SHP77 treated with DMSO at 0.1 percent for 48 hours (cell line): ENCODE data around the gene TUBB4A.

Experiments used
- DNase-seq: peaks from one replicate; lab custom pipeline; 2025; lab: John Stamatoyannopoulos, UW

Gene TUBB4A

DNA sequence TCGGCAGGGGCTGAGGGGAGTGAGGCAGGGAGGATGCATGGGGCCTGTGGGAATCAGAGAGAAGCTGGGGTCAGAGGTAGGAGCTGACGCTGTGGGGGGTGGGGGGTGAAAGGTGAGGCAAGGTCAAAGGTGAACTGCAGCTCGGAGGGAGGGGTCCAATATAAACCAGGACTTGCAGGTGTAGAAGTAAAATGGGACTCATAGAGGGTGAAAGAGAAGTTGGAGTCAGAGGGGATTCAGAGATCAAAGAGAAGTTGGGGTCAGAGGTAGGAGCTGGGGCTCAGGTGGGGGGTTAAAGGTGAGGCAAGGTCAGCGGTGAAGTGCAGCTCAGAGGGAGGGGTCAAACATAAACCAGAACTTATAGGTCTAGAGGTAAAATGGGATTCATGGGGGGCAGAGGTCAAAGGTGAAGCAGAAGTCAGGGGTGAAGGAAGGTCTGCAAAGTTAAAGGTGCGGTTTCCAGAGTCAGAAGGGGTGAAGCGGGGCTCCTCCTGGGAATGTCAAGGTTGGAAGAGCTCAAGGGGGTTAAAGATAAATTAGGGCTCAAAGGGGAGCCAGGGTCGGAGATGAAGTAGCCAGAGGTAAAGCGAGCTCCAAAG, 7.6 kb downstream of the TUBB4A start:
- no peak for DNase-seq

- no peak for DNase-seq
Measured at GRCh38 chr19:6491802-6492592, 10.1 kb downstream of the TUBB4A start.

- DNase-seq, result no peak
Measured at GRCh38 chr19:6490134-6490533, 12.0 kb downstream of the TUBB4A start.

- DNase-seq, result peak; percentile 17
Measured at GRCh38 chr19:6489278-6490061, 12.6 kb downstream of the TUBB4A start.

DNA sequence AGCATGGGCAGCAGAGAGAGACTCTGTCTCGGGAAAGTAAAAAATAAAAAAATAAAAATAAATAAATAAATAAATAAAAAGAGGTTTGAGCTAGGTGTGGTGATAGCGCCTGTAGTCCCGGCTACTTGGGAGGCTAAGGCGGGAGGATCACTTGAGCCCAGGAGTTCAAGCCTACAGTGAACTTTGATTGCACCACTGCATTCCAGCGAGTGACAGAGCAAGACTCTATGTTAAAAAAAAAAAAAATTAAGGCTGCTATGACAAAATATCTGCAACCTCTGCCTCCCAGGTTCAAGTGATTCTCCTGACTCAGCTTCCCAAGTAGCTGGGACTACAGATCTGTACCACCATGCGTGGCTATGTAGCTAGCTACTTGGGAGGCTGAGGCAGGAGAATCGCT, 17.3 kb downstream of the TUBB4A start:
- no peak for DNase-seq

DNA sequence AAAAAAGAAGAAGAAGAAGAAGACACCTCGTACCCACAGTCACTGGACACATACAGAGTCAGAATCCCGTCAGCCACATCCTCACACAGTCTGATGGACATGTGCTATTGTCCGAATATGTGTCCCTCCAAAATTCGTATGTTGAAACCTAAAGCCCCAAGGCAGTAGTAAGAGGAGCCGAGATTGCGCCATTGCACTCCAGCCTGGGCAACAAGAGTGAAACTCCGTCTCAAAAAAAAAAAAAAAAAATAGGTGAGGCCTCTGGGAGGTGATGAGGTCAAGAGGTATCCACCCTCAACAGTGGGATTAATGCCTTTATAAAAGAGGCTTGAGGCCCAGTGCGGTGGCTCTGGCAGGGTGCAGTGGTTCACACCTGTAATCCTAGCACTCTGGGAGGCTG, 17.9 kb downstream of the TUBB4A start:
- no peak for DNase-seq

DNA sequence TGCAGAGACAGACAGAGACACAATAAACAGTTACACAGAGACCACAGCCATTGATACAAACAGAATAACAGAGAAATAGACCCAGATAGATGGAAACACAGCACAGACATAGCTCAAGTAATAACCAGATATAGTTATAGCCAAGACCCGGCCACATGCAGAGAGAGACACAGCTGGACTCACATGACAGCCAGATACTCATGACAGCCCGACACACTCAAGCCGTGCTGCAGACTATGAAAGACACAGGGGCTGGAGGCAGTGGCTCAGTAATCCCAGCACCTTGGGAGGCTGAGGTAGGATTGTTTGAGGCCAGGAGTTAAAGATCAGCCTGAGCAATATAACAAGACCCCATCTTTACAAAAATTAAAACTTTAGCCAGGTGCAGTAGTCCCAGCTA, 18.9 kb downstream of the TUBB4A start:
- no peak for DNase-seq

GRCh38 chr19:6482343-6482686, 19.8 kb downstream of the TUBB4A start:
- DNase-seq, result no peak

GRCh38 chr19:6481541-6482342, 20.4 kb downstream of the TUBB4A start, which contains the start of gene DENND1C:
Gene DENND1C, minus strand, starts transcription at chr19:6481787. Its CDS starts 92 bp downstream, at chr19:6481695.
- peak; percentile 29 for DNase-seq

DNA sequence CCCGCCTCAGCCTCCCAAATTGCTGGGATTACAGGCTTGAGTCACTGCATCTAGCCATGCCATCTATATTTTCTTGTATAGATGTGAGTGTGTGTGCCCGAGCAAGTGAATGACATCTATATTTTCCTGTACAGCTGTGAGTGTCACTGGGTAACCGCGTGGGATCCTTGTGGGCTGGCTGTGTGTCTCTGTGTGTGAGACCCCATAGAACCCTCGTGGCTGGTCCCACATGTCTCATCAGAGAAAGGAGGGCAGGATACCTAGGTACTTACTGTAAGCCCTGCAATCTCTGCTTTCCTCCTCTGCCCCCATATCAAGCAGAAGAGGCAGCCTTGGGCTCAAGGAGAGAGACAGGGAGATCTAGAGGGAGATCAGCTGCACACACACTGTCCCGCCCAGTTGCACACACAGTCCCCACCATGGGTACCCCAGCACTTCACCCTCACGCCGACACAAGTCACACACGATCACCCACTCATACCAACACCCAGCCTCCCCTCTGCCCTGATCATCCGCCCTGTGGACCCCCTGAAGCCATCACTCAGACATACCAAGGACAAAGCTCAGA, 21.2 kb downstream of the TUBB4A start:
- no peak for DNase-seq

- no peak for DNase-seq
Measured at GRCh38 chr19:6479836-6480398, 22.2 kb downstream of the TUBB4A start.

DNA sequence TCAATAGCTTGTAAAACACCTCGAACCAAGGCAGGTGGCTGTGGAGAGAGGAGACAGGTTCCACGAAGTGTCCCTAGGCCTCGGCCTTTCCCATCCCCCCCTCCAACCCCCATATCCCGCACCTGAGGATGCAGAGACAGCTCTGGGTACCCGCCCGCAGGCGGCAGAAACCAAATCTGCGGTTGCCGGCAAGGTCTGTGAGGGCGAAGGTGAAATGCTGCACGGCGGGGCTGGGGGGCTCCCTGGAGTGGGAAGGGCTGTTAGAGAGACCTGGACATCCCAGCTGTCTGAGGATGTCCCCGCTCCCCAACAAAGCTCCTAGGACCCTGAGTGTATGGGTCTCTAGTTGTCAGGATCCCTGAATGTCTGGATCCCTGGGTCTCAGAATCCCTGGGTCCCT, 23.3 kb downstream of the TUBB4A start:
- DNase-seq, result no peak

GRCh38 chr19:6476896-6477431, 25.1 kb downstream of the TUBB4A start:
- DNase-seq, result no peak

GRCh38 chr19:6476155-6476895, 25.8 kb downstream of the TUBB4A start:
- peak; percentile 96 for DNase-seq

DNA sequence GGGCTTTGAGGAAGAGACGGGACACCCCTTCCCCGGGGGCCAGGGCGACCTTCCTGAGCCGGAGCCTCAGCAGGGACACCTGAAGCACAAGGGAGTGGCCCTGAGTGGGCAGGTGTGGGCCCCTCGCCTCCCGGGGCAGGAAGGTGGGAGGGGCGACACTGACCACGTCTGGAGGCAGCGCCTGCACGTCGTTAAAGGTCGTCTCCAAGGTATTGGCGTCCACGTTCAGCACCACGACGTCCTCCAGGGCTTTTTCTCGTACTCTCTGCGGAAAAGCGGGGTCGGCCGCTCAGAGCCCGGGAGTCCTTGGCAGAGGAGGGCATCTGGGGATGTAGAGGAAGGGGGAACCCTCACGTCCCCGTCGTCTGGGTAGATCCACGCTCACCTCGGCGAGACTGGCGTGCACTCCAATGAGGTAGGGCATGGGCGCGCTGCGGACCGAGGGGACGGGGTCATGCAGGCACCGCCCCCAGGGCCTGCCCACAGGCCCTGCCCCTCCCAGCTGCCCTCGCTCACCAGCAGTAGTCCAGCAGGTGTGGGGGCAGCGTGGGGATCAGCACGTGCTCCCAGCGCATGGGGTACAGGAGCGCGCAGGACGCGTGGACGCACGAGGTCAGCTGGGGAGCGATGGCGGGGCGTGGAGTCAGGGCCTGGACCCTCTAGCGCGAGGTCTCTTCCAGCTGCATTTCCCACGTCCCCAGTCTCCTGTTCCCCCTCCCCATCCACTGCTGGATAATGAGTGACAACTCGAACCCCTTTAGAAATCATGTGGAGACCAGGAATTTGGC, 26.6 kb downstream of the TUBB4A start:
- no peak for DNase-seq

GRCh38 chr19:6473647-6474046, 28.5 kb downstream of the TUBB4A start:
- no peak for DNase-seq

DNA sequence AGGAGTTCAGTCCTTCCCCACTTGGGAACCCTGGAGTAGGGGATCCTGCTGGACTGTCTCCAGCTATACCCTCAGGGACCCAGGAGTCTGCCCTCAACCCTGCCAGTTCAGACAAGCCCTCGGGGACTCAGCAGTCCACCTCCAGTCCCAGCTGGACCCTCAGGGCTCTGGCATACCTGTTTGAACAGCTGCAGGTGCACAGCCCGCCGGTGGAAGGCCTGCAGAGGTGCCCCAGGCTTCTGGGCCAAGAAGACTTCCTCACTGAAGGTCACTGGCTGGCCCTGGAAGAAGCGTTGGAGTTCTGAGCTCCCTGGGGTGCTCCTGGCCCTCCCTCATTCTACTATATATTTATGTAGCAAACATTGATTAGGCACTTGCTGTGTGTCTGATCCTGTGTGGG, 29.4 kb downstream of the TUBB4A start:
- DNase-seq, result no peak

DNA sequence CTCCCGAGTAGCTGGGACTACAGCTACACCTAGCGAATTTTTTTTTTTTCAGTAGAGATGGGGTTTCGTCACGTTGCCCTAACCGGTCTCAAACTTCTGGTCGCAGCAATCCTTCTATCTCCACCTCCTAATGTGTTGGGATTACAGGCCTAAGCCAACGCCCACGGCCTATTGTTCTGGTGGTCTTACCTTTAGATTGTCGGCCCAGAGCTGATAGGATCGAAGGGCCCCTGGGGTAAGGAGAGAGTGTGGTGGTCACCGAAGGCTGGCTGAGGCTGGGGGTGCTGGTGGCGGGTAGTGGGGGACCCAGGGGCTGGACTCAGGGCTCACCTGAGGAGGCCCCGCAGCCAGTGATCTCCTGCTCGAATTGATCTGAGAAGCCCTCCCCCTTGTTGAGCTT, 31.0 kb downstream of the TUBB4A start:
- DNase-seq, result no peak

DNA sequence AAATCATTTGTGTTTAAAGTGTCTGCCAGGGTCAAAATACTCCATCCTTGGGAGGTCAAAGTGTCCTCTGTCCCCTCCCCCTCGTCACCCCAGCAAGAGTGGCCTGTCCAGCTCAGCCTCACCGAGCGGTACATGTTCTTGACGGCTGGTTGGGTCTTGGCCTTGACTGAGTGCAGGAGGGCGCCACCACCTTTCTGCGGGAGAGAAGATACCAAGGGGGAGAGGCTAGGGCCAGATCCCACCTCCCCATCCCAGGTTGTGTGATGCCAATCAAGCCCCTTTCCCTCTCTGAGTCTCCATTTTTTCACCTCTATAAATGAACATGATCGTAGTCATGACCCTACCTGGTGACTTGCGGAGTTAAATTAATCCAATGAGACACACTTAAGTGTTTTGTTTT, 31.9 kb downstream of the TUBB4A start:
- no peak for DNase-seq

DNA sequence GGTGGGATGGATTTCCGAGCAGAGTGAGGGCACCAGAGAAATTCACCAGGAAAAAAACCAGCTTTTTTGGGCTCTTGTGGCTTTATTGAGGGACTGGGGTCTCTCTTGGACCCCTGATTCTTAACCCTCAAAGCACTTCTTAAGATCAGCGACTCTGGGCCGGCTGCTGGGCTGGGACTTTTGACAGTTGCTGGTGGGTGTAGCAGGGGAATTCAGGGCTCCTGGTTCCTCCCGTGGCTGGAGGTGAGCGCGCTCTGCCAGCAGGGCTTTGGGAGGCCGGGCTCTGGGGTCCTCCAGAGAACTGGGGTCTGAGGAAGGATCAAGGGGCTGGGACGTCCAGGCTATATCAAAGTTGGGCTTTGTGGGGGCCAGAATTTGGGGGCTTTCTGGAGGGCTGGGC, 34.7 kb downstream of the TUBB4A start:
- DNase-seq, result no peak
